A673 (cell line): ENCODE data around the gene RIN1. TPM values are rescaled to one million over a fixed set of nuclear protein-coding genes. Genes with fewer than 3 reads are reported as not detected.

ENCODE experiments used
- BruUV-seq: library from RNA; stranded (reverse); fragments of 400-500 nt; replicated peaks from 2 replicates; lab custom pipeline; 2021; lab: Mats Ljungman, UMichigan
- CTCF ChIA-PET: fragments of 300-600 bp; sonication (Branson Sonifier 250); formaldehyde crosslinking; loops from one replicate; lab custom pipeline; 2022; ENCODE audit warnings: antibody characterized with exemption; lab: Charles Lee
- POLR2A ChIA-PET: fragments of 300-600 bp; sonication (Branson Sonifier 250); formaldehyde crosslinking; loops from one replicate; lab custom pipeline; 2022; ENCODE audit warnings: antibody characterized with exemption; ENCODE audit not compliant: low non-redundant PET; lab: Charles Lee
- DNase-seq: peaks from one replicate; pipeline ENCODE4 v3.0.0-alpha.2; 2015; ENCODE audit warnings: low spot score
- H3K27ac ChIP-seq: fragments of 200-600 bp; sonication (generic); 2 replicates; pipeline ENCODE4 v1.5.1; 2016; ENCODE audit warnings: mixed run types, low read depth, mild to moderate bottlenecking, mixed read lengths, antibody characterized with exemption, low read length; ENCODE audit not compliant: poor library complexity, severe bottlenecking
- H3K27me3 ChIP-seq: fragments of 200-600 bp; sonication (generic); replicated peaks from 2 replicates; pipeline ENCODE4 v1.6.1; 2017; ENCODE audit warnings: mixed run types, low read depth, mild to moderate bottlenecking, mixed read lengths, antibody characterized with exemption, low read length; ENCODE audit not compliant: insufficient read depth, poor library complexity
- H3K36me3 ChIP-seq: fragments of 200-600 bp; sonication (generic); 2 replicates; pipeline ENCODE4 v1.6.1; 2016; ENCODE audit warnings: mixed run types, mild to moderate bottlenecking, mixed read lengths, antibody characterized with exemption, low read length; ENCODE audit not compliant: insufficient read depth, poor library complexity, severe bottlenecking
- H3K4me1 ChIP-seq: fragments of 200-600 bp; sonication (generic); 2 replicates; pipeline ENCODE4 v1.6.1; 2017; ENCODE audit warnings: mixed run types, mild to moderate bottlenecking, mixed read lengths, antibody characterized with exemption, low read length; ENCODE audit not compliant: insufficient read depth, poor library complexity, severe bottlenecking
- H3K4me3 ChIP-seq: fragments of 200-600 bp; sonication (generic); 2 replicates; pipeline ENCODE4 v1.5.1; 2016; ENCODE audit warnings: low read depth, mixed run types, mild to moderate bottlenecking, mixed read lengths, low read length; ENCODE audit not compliant: poor library complexity, severe bottlenecking
- H3K9me3 ChIP-seq: fragments of 200-600 bp; sonication (generic); 2 replicates; pipeline ENCODE4 v1.6.1; 2016; ENCODE audit warnings: mixed run types, low read depth, mild to moderate bottlenecking, mixed read lengths, antibody characterized with exemption, low read length; ENCODE audit not compliant: poor library complexity, severe bottlenecking
- EZH2 ChIP-seq: fragments of 200-600 bp; sonication (generic); IDR thresholded peaks from 2 replicates; pipeline ENCODE4 v1.6.1; 2017; ENCODE audit warnings: borderline replicate concordance, low read depth, mild to moderate bottlenecking, mixed read lengths, antibody characterized with exemption, low read length; ENCODE audit not compliant: poor library complexity, severe bottlenecking
- intact Hi-C: fragments of 100-400 bp; cut with micrococcal nuclease; formaldehyde crosslinking; loops from one replicate; pipeline ENCODE4 v1.10.0; 2022; ENCODE audit not compliant: unreplicated experiment
- total RNA-seq: library from RNA; stranded (reverse); gene quantifications from 2 replicates; pipeline ENCODE4 v1.2.3, GENCODE V29; 2021
- TF ChIP-seq, protein P1 (sequence below): fragments of 300-800, 200-600 bp; sonication (generic); conservative IDR thresholded peaks from 2 replicates; pipeline ENCODE4 v1.5.1; 2017; ENCODE audit warnings: low read depth, mild to moderate bottlenecking, antibody characterized with exemption, low read length, moderate library complexity, mixed read lengths

The RIN1 gene
- total RNA-seq, 1 experiment from 2014 or later, result 4.9 TPM

DNA sequence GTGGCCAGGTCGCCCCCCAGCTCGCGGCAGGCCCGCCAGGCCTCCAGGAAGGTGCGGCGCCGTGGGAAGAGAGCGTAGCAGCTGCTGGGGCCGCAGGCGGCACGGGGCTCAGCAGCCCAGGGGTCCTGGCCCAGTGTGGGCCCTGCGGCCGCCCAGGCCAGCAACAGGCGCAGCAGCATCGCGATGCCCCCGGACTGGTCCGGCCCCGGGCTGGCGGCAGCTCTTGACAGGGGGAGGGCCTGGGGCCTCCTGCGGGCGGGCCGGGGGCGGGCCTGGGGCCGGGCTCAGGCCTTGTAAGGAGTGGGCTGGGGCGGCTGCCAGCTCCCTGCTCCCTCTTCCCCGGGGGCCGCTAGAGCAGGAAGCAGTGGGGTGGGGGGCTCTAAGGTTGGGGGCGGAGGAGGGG is 19.4 kb downstream of the RIN1 start, which contains the start of gene CD248:
TSS of gene CD248 (minus strand) at position 196 of the 403 bp plus-strand sequence. CDS start at position 179, 17 bp downstream.
- Histone ChIP-seq H3K4me1 (peaks cover 62% of the 10 kb centered on the region), H3K36me3 (no peaks in the 10 kb centered on the region), H3K27ac (peak within 1 kb of the TSS; percentile 100), H3K9me3 (no peaks in the 10 kb centered on the region), H3K27me3 (no peaks in the 10 kb centered on the region), H3K4me3 (peak within 1 kb of the TSS; percentile 57)
- ChIA-PET POLR2A (interaction anchor here (0.6 kb wide), 2 partner anchors 29 to 91 kb away, joined by 5 to 12 read pairs; no protein-coding TSS in a partner anchor), CTCF (interaction anchor here (0.6 to 1.2 kb wide), 5 partner anchors 12 to 977 kb away, joined by 3 to 7 read pairs (median 5); partner anchors contain the start of gene YIF1A)
- intact Hi-C loops, result no loop called here
- DNase-seq, result peak; percentile 92
- BruUV-seq, result no TSS peak
- TF ChIP-seq, protein P1, sequence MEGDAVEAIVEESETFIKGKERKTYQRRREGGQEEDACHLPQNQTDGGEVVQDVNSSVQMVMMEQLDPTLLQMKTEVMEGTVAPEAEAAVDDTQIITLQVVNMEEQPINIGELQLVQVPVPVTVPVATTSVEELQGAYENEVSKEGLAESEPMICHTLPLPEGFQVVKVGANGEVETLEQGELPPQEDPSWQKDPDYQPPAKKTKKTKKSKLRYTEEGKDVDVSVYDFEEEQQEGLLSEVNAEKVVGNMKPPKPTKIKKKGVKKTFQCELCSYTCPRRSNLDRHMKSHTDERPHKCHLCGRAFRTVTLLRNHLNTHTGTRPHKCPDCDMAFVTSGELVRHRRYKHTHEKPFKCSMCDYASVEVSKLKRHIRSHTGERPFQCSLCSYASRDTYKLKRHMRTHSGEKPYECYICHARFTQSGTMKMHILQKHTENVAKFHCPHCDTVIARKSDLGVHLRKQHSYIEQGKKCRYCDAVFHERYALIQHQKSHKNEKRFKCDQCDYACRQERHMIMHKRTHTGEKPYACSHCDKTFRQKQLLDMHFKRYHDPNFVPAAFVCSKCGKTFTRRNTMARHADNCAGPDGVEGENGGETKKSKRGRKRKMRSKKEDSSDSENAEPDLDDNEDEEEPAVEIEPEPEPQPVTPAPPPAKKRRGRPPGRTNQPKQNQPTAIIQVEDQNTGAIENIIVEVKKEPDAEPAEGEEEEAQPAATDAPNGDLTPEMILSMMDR, result no peak
- TF ChIP-seq EZH2, result no peak

DNA sequence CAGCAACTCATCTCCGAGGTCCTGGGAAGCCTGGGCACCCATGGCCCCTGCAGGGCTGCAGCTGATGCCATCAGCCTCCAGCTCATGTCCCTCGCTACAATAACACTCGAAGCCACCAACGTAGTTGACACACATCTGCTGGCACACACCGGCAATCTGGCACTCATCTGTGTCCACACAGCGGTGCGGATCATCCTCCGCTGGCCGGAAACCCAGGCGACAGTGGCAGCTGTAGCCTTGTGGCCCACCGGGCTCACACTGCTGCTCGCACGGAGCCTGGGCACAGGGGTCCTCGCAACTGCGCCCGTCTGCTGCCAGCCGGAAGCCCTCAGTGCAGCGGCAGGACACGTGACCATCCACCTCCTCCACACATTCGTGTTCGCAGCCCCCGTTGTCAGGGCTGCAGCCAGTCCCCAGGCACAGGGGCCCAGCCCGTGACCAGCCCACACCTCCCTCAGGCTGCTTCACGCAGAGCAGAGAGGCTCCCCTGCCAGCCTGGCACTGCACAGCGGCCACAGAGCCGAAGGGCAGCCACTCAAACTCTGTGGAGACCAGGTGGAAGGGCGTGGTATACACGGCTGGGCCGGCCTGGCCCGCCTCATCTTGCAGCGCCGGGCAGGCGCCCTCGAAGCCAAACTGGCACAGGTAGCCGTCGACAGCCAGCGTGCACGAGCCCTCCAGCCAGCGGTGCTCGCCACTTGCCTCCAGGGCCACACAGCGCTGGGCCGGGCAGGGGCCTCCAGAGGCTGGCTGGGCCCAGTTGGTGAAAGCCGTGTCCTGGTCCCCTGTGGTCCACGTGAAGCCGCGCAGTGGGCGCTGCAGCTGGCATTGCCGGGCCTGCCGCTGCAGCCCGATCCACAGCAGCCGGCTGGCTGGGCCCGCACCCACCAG is 20.1 kb downstream of the RIN1 start:
- Histone ChIP-seq H3K27ac (peak overlapping the region; percentile 100), H3K27me3 (no peaks in the 10 kb centered on the region), H3K9me3 (no peaks in the 10 kb centered on the region), H3K4me1 (peaks cover 69% of the 10 kb centered on the region), H3K36me3 (no peaks in the 10 kb centered on the region), H3K4me3 (peak overlapping the region; percentile 57)
- ChIA-PET POLR2A (interaction anchor here (0.6 kb wide), 2 partner anchors 29 to 91 kb away, joined by 5 to 12 read pairs; no protein-coding TSS in a partner anchor), CTCF (interaction anchor here (0.6 to 1.1 kb wide), 6 partner anchors 13 to 977 kb away, joined by 3 to 7 read pairs (median 6); no protein-coding TSS in a partner anchor)
- TF ChIP-seq, protein P1, result no peak
- no peak for TF ChIP-seq EZH2
- intact Hi-C loops, result no loop called here
- no peak for DNase-seq
- no TSS peak for BruUV-seq

DNA sequence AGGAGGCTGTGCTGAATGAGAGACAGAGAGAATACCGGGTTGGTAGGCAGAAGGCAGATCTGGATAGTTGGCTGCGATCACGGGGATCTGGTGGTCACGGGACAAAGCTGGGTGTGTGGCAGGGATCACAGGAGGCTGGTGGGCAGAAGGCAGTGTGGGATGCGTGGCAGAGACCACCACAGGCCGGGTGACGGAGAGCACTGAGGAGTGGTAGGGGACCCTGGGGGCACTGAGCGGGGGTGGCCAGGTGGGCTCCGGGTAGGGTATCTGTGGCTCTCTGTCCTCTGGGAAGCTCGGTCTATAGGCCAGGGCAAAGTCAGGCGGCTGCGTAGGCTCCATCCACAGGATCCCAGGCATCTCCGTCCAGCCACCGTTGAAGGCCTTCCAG is 20.7 kb downstream of the RIN1 start:
- POLR2A ChIA-PET, result no interaction called here

More for the DNA sequence above, 20.7 kb downstream of the RIN1 start:
- Histone ChIP-seq H3K9me3 (no peaks in the 10 kb centered on the region), H3K27ac (peak overlapping the region; percentile 100), H3K27me3 (no peaks in the 10 kb centered on the region), H3K4me1 (peaks cover 70% of the 10 kb centered on the region), H3K4me3 (peak overlapping the region; percentile 57), H3K36me3 (no peaks in the 10 kb centered on the region)
- intact Hi-C loops, result no loop called here
- DNase-seq, result no peak
- CTCF ChIA-PET, result interaction anchor here (0.8 to 1.1 kb wide), 2 partner anchors 49 to 70 kb away, joined by 3 to 7 read pairs; no protein-coding TSS in a partner anchor
- no TSS peak for BruUV-seq
- TF ChIP-seq EZH2, result no peak
- TF ChIP-seq, protein P1, result no peak
